HG03378 (cell line): ENCODE measurements around the gene CDCP2.
"Not testable (repeated sequence)": the region's sequence is repeated elsewhere in the genome, so short reads cannot be mapped to it uniquely, and the experiment has no call there.

ENCODE experiments used
- ATAC-seq: cut with Tn5 transposase; IDR thresholded peaks from one replicate; pipeline ENCODE4 v1.9.1; 2021; ENCODE audit warnings: mild to moderate bottlenecking, moderate library complexity; ENCODE audit not compliant: unreplicated experiment

Gene CDCP2

GRCh38 chr1:54094730-54095105 lies 58.1 kb downstream of the CDCP2 start:
- ATAC-seq: not testable (repeated sequence)

- no peak for ATAC-seq
Observed at GRCh38 chr1:54094001-54094729, 58.6 kb downstream of the CDCP2 start.

GRCh38 chr1:54091666-54092065 lies 61.1 kb downstream of the CDCP2 start:
- ATAC-seq: no peak

- no peak for ATAC-seq
Observed at GRCh38 chr1:54088385-54088784, 64.4 kb downstream of the CDCP2 start.

GRCh38 chr1:54086754-54087153 lies 66.0 kb downstream of the CDCP2 start:
- no peak for ATAC-seq

- no peak for ATAC-seq
Observed at GRCh38 chr1:54084794-54085193, 68.0 kb downstream of the CDCP2 start.
